Gastroesophageal sphincter (tissue), 3 donors: ENCODE data around the gene RASGRP1.

Experiments
- CTCF ChIP-seq, 4 experiments: fragments of 200-600 bp in 2 of 4; fragments of 450-650 bp in 2 of 4; sonication (generic) in 1 of 4; IDR thresholded peaks; one replicate each; pipeline ENCODE4 v1.5.1; 2017 to 2019; ENCODE audit warnings: antibody characterized with exemption in 4 of 4, mild to moderate bottlenecking in 2 of 4, moderate library complexity in 2 of 4
- POLR2A ChIP-seq, 2 donors: fragments of 450-650 bp; IDR thresholded peaks; one replicate each; pipeline ENCODE4 v1.6.1; 2017; ENCODE audit warnings: antibody characterized with exemption in 2 of 2, mild to moderate bottlenecking in 2 of 2, moderate library complexity in 1 of 2
- POLR2AphosphoS5 ChIP-seq: sonication (generic); formaldehyde crosslinking; IDR thresholded peaks from one replicate; pipeline ENCODE4 v1.6.1; 2017; ENCODE audit warnings: antibody characterized with exemption

DNA sequence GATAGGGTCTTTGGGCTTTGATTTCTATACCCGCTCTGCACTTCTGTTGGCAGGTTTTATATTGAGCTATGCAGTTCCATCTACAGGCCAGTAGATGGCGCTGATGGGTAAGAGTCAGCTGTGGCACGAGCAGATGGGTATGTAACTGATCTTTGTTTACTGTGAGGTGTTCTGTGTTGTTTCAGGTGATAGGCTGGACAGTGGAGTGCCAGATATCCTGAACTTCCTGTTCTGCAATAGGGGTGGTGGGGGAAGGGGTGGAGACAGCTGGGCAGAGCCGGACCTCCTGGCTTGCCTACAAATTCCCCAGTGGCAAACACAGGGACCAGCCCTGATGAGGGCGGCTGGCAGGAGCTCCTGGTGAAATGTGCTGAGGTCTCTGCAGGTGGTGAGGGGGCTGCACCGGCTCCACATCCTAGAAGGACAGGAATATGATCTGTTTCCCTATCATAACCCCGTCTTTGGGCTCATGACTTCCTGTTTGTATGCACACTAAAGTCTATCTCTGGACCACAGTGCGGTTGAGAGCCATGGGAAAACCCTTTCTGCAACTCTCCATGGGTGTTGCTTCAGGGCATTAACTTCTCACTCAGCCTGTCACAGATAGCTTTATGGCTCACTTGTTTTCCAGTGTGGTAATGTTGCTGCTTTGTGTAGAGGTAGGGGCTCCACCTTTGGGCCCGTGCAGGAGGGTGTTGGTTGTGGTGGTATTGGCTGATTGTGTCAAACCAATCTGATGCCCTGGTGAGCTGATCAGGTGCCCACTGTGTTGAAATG lies 124.1 kb downstream of the RASGRP1 start:
- TF ChIP-seq CTCF (IDR thresholded peaks at IDR 0.05) (peak; percentile 79 to 93 (median 86)), POLR2AphosphoS5 (no peak), POLR2A (IDR thresholded peaks at IDR 0.05) (no peak)
